Mesenchymal stem cell (in vitro differentiated cells and primary cell): ENCODE results near the gene TLK1.
A peak's percentile ranks its signal among the peaks of the same experiment; 100 is the strongest.

Source experiments
- DNase-seq: peaks from one replicate; pipeline ENCODE4 v3.0.0-alpha.2; 2013
- H2AFZ ChIP-seq: one replicate; pipeline ENCODE4 v1.6.1; 2013; ENCODE audit warnings: low read depth, mild to moderate bottlenecking, control low read depth, inconsistent platforms, low read length, moderate library complexity
- H2AK5ac ChIP-seq: 2 replicates; pipeline ENCODE4 v1.6.1; 2013; ENCODE audit warnings: low read length, moderate library complexity, mild to moderate bottlenecking, inconsistent platforms; ENCODE audit not compliant: severe bottlenecking
- H2BK120ac ChIP-seq: one replicate; pipeline ENCODE4 v1.6.1; 2013; ENCODE audit warnings: low read depth, mild to moderate bottlenecking, inconsistent platforms, low read length, moderate library complexity
- H2BK12ac ChIP-seq, 2 experiments: one replicate each; pipeline ENCODE4 v1.6.1; 2013; ENCODE audit warnings: inconsistent platforms in 2 of 2, low read length in 2 of 2, mild to moderate bottlenecking in 2 of 2, moderate library complexity in 2 of 2, control low read depth in 1 of 2
- H2BK15ac ChIP-seq: one replicate; pipeline ENCODE4 v1.6.1; 2013; ENCODE audit warnings: mild to moderate bottlenecking, low read depth, inconsistent platforms; ENCODE audit not compliant: poor library complexity, severe bottlenecking
- H2BK5ac ChIP-seq: 2 replicates; pipeline ENCODE4 v1.6.1; 2013; ENCODE audit warnings: low read depth, mild to moderate bottlenecking, low read length, control low read depth, inconsistent platforms; ENCODE audit not compliant: poor library complexity, severe bottlenecking
- H3K14ac ChIP-seq, 2 experiments: one replicate each; pipeline ENCODE4 v1.6.1; 2013; ENCODE audit warnings: inconsistent platforms in 2 of 2, low read length in 2 of 2, control low read depth in 1 of 2, mild to moderate bottlenecking in 1 of 2, moderate library complexity in 1 of 2
- H3K18ac ChIP-seq, 2 experiments: one replicate each; pipeline ENCODE4 v1.6.1; 2013; ENCODE audit warnings: inconsistent platforms in 2 of 2, low read length in 2 of 2, control low read depth in 1 of 2, low read depth in 1 of 2, mild to moderate bottlenecking in 1 of 2
- H3K23ac ChIP-seq, 2 experiments: one replicate each; pipeline ENCODE4 v1.6.1; 2013; ENCODE audit warnings: inconsistent platforms in 2 of 2, low read length in 2 of 2, mild to moderate bottlenecking in 2 of 2, moderate library complexity in 2 of 2, control low read depth in 1 of 2
- H3K27ac ChIP-seq: 2 replicates; pipeline ENCODE4 v1.5.1; 2013; ENCODE audit warnings: mild to moderate bottlenecking, moderate library complexity, low read length, control low read depth, inconsistent platforms; ENCODE audit not compliant: poor library complexity, severe bottlenecking
- H3K27me3 ChIP-seq, 2 experiments: 2 replicates each; pipeline versions ENCODE4 v1.6.1 to v1.7.0; 2013; ENCODE audit warnings: low read length in 2 of 2, mild to moderate bottlenecking in 2 of 2, moderate library complexity in 2 of 2, control low read depth in 1 of 2, inconsistent platforms in 1 of 2; ENCODE audit not compliant: control insufficient read depth in 1 of 2, insufficient read depth in 1 of 2
- H3K36me3 ChIP-seq, 2 experiments: 2 replicates each; pipeline versions ENCODE4 v1.6.1 to v1.7.0; 2013; ENCODE audit warnings: low read length in 2 of 2, control low read depth in 1 of 2, inconsistent platforms in 1 of 2, low read depth in 1 of 2, mild to moderate bottlenecking in 1 of 2; ENCODE audit not compliant: insufficient read depth in 2 of 2, control insufficient read depth in 1 of 2
- H3K4ac ChIP-seq, 2 experiments: one replicate each; pipeline ENCODE4 v1.6.1; 2013; ENCODE audit warnings: inconsistent platforms in 2 of 2, low read length in 2 of 2, mild to moderate bottlenecking in 2 of 2, moderate library complexity in 2 of 2, control low read depth in 1 of 2, low read depth in 1 of 2
- H3K4me1 ChIP-seq: 2 replicates; pipeline ENCODE4 v1.6.1; 2013; ENCODE audit warnings: low read depth, low read length, control low read depth; ENCODE audit not compliant: control insufficient read depth, insufficient read depth
- H3K4me2 ChIP-seq: 2 replicates; pipeline ENCODE4 v1.6.1; 2013; ENCODE audit warnings: low read length, mild to moderate bottlenecking, inconsistent platforms; ENCODE audit not compliant: poor library complexity, severe bottlenecking
- H3K4me3 ChIP-seq, 2 experiments: 2 replicates each; pipeline versions ENCODE4 v1.5.1 to v1.7.0; 2013; ENCODE audit warnings: low read length in 2 of 2, mild to moderate bottlenecking in 2 of 2, control low read depth in 1 of 2, low read depth in 1 of 2; ENCODE audit not compliant: insufficient read depth in 1 of 2
- H3K79me1 ChIP-seq: replicated peaks from 2 replicates; pipeline ENCODE4 v1.6.1; 2013; ENCODE audit warnings: mild to moderate bottlenecking, control low read depth, low read length, inconsistent platforms; ENCODE audit not compliant: poor library complexity, severe bottlenecking
- H3K9ac ChIP-seq: 2 replicates; pipeline ENCODE4 v1.7.0; 2013; ENCODE audit warnings: mild to moderate bottlenecking, low read length, moderate library complexity
- H3K9me3 ChIP-seq: 2 replicates; pipeline ENCODE4 v1.7.0; 2013; ENCODE audit warnings: mild to moderate bottlenecking, low read length; ENCODE audit not compliant: control insufficient read depth
- H4K8ac ChIP-seq: one replicate; pipeline ENCODE4 v1.6.1; 2013; ENCODE audit warnings: inconsistent platforms, mild to moderate bottlenecking, low read length, moderate library complexity
- H4K91ac ChIP-seq: one replicate; pipeline ENCODE4 v1.6.1; 2013; ENCODE audit warnings: mild to moderate bottlenecking, low read length, inconsistent platforms
- WGBS: methylation state at CpG from one replicate; pipeline ENCODE4 v1.1.7; 2013; ENCODE audit warnings: mixed read lengths; 5-methylcytosine and 5-hydroxymethylcytosine counted together

Gene TLK1

GRCh38 chr2:171004363-171004762 lies 156.3 kb downstream of the TLK1 start:
- no peak overlapping the region for H3K4me2 ChIP-seq
- no peak overlapping the region for H3K27ac ChIP-seq
- no CpG with 5 or more reads among the region's 2 CpGs for WGBS
- H4K91ac ChIP-seq: no peak overlapping the region
- H3K9me3 ChIP-seq: no peaks in the 10 kb centered on the region
- H3K4me1 ChIP-seq: no peaks in the 10 kb centered on the region
- no peak overlapping the region for H3K14ac ChIP-seq
- H3K4ac ChIP-seq: no peak overlapping the region
- no peak overlapping the region for H2BK5ac ChIP-seq
- no peak overlapping the region for H3K18ac ChIP-seq
- H2BK15ac ChIP-seq: no peak overlapping the region
- no peak overlapping the region for H2BK12ac ChIP-seq
- peaks cover 6% of the 10 kb centered on the region for H3K79me1 ChIP-seq
- H3K4me3 ChIP-seq: no peak overlapping the region
- no peak for DNase-seq
- H4K8ac ChIP-seq: no peak overlapping the region
- peaks cover 26 to 81% of the 10 kb centered on the region in 2 experiments for H3K36me3 ChIP-seq
- H3K23ac ChIP-seq: no peak overlapping the region
- H2BK120ac ChIP-seq: no peak overlapping the region
- H2AFZ ChIP-seq: no peak overlapping the region
- no peak overlapping the region for H3K9ac ChIP-seq
- H3K27me3 ChIP-seq: no peaks in the 10 kb centered on the region
- H2AK5ac ChIP-seq: no peak overlapping the region

GRCh38 chr2:170999654-171000053 lies 161.0 kb downstream of the TLK1 start:
- no peak overlapping the region for H2AK5ac ChIP-seq
- H3K9me3 ChIP-seq: no peaks in the 10 kb centered on the region
- H3K18ac ChIP-seq: no peak overlapping the region
- H2BK15ac ChIP-seq: no peak overlapping the region
- no peak overlapping the region for H4K8ac ChIP-seq
- H3K27me3 ChIP-seq: no peaks in the 10 kb centered on the region
- peaks cover 15% of the 10 kb centered on the region for H3K79me1 ChIP-seq
- H3K4me1 ChIP-seq: no peaks in the 10 kb centered on the region
- H3K36me3 ChIP-seq: peaks cover 27 to 77% of the 10 kb centered on the region in 2 experiments
- no peak overlapping the region for H3K4me3 ChIP-seq
- no peak overlapping the region for H3K14ac ChIP-seq
- H2BK120ac ChIP-seq: no peak overlapping the region
- DNase-seq: no peak
- H3K9ac ChIP-seq: no peak overlapping the region
- no peak overlapping the region for H3K4me2 ChIP-seq
- no peak overlapping the region for H3K23ac ChIP-seq
- H3K4ac ChIP-seq: no peak overlapping the region
- 98% methylated on average over 5 of the region's 6 CpGs for WGBS
- H3K27ac ChIP-seq: no peak overlapping the region
- H2BK12ac ChIP-seq: no peak overlapping the region
- no peak overlapping the region for H2AFZ ChIP-seq
- H4K91ac ChIP-seq: no peak overlapping the region
- H2BK5ac ChIP-seq: no peak overlapping the region

DNA sequence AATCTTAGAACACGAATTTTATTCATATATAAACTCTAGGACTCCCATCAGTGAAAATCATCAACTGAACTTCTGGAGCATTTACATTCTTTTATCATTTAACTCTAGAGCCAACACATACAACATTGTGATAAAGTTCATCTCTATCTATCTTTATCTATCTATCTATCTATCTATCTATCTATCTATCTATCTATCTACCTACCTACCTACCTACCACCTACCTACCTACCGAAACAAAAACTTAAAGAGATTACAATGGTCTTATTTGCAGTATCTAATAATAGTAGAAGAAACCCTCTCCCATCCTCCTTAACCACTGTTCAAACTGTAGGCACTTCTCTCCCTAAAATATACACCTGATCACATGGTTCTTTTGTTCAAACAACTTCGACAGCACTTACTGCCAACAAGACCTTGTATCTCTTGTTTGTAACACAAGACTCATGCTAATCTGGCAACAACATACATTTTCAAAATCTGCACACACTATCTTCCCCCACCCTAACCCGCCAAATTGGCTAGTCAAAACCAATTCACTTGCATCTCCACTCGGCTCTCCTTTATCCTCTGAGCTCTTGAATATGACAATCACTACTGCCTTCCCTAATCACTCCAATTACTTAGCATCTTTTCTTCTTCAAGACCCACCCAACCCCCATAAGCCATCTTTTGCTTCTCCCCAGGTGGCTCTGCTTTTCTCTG lies 162.6 kb downstream of the TLK1 start:
- Histone ChIP-seq H3K9ac (no peak overlapping the region), H3K4me3 (no peak overlapping the region), H3K36me3 (peaks cover 25 to 77% of the 10 kb centered on the region in 2 experiments), H4K91ac (no peak overlapping the region), H3K4me1 (no peaks in the 10 kb centered on the region), H3K14ac (no peak overlapping the region), H2BK5ac (no peak overlapping the region), H3K23ac (no peak overlapping the region), H3K4ac (no peak overlapping the region), H3K4me2 (no peak overlapping the region), H3K27me3 (no peaks in the 10 kb centered on the region), H2AK5ac (no peak overlapping the region), H3K18ac (no peak overlapping the region), H4K8ac (no peak overlapping the region), H3K27ac (no peak overlapping the region), H2AFZ (no peak overlapping the region), H2BK12ac (no peak overlapping the region), H2BK120ac (no peak overlapping the region), H3K9me3 (no peaks in the 10 kb centered on the region), H2BK15ac (no peak overlapping the region), H3K79me1 (peaks cover 15% of the 10 kb centered on the region)
- no peak for DNase-seq
- 91% methylated on average over 4 of the region's 5 CpGs for WGBS

- Histone ChIP-seq H3K23ac (no peak overlapping the region), H4K8ac (no peak overlapping the region), H3K27ac (no peak overlapping the region), H3K9me3 (no peaks in the 10 kb centered on the region), H2BK120ac (no peak overlapping the region), H3K4me3 (no peak overlapping the region), H3K36me3 (peaks cover 12 to 86% of the 10 kb centered on the region in 2 experiments), H3K4me1 (no peaks in the 10 kb centered on the region), H2AFZ (no peak overlapping the region), H3K4ac (no peak overlapping the region), H3K79me1 (peaks cover 14% of the 10 kb centered on the region), H3K4me2 (no peak overlapping the region), H3K14ac (no peak overlapping the region), H2AK5ac (no peak overlapping the region), H3K27me3 (no peaks in the 10 kb centered on the region), H2BK15ac (no peak overlapping the region), H2BK5ac (no peak overlapping the region), H3K18ac (no peak overlapping the region), H4K91ac (no peak overlapping the region), H2BK12ac (no peak overlapping the region), H3K9ac (no peak overlapping the region)
- DNase-seq: peak; percentile 37
- WGBS: 100% methylated on average over 2 of the region's 2 CpGs
Observed at GRCh38 chr2:170996316-170996715, 164.4 kb downstream of the TLK1 start.
